ENCODE results near the gene PSD2.

GRCh38 chr5:139812836-139813805 is 17.5 kb downstream of the PSD2 start:
- TF ChIP-seq EZH2phosphoT487 (IDR thresholded peaks at IDR 0.05; ENCODE audit: insufficient read depth, low read depth) (no peak), EZH2 (IDR thresholded peaks at IDR 0.05; ENCODE audit: insufficient read depth, poor library complexity, severe bottlenecking) (no peak)

Measured in GM23248 (cell line).